Measurements from ENCODE around the gene FAM209B.
"Not testable (repeated sequence)": the region's sequence is repeated elsewhere in the genome, so short reads cannot be mapped to it uniquely, and the experiment has no call there.

- not testable (repeated sequence) for TF ChIP-seq EP300, CTCF, POLR2A (IDR thresholded peaks at IDR 0.05)
Observed at GRCh38 chr20:56520746-56521354, 12.2 kb upstream of the FAM209B start.

Data from tibial nerve (tissue), 4 donors.